WTC11 (cell line): ENCODE measurements around the gene NAV2. TPM values are rescaled to one million over a fixed set of nuclear protein-coding genes. Genes with fewer than 3 reads are reported as not detected.

Experiments
- ATAC-seq: fragments of 200-7000 bp; cut with Tn5 transposase; 2 replicates; pipeline ENCODE4 v1.10.0; 2021; ENCODE audit warnings: mild to moderate bottlenecking, moderate library complexity
- CTCF ChIA-PET: fragments of 300-600 bp; sonication (Branson Sonifier 250); formaldehyde crosslinking; loops from one replicate; lab custom pipeline; 2021; ENCODE audit warnings: antibody characterized with exemption; lab: Charles Lee
- POLR2A ChIA-PET: fragments of 350-600 bp; sonication (Branson Sonifier 250); formaldehyde crosslinking; loops from one replicate; lab custom pipeline; 2021; ENCODE audit warnings: antibody characterized with exemption; lab: Charles Lee
- DNase-seq: peaks from one replicate; pipeline ENCODE4 v3.0.0; 2021; ENCODE audit warnings: low spot score
- H3K27ac Mint-ChIP-seq: 2 replicates; pipeline ENCODE4 v1.8.0; 2021; ENCODE audit warnings: mixed read lengths
- H3K27me3 Mint-ChIP-seq: 2 replicates; pipeline ENCODE4 v1.8.0; 2021; ENCODE audit warnings: low read depth, mild to moderate bottlenecking, moderate library complexity, mixed read lengths
- H3K36me3 Mint-ChIP-seq: 2 replicates; pipeline ENCODE4 v1.8.0; 2021; ENCODE audit warnings: mixed read lengths
- H3K4me1 Mint-ChIP-seq: 2 replicates; pipeline ENCODE4 v1.8.0; 2022; ENCODE audit warnings: mixed read lengths
- H3K4me3 Mint-ChIP-seq: 2 replicates; pipeline ENCODE4 v1.8.0; 2021; ENCODE audit warnings: mild to moderate bottlenecking, moderate library complexity, mixed read lengths
- H3K9me3 Mint-ChIP-seq: 2 replicates; pipeline ENCODE4 v1.8.0; 2021; ENCODE audit warnings: mixed read lengths
- ATF1 ChIP-seq: sonication (generic); formaldehyde crosslinking; IDR thresholded peaks from 2 replicates; pipeline ENCODE4 v1.8.1; 2023; ENCODE audit warnings: mild to moderate bottlenecking, moderate library complexity, missing genetic modification reagents
- CREM ChIP-seq: sonication (generic); formaldehyde crosslinking; IDR thresholded peaks from 2 replicates; pipeline ENCODE4 v1.8.1; 2022; ENCODE audit warnings: mild to moderate bottlenecking, missing genetic modification reagents, moderate library complexity
- E2F4 ChIP-seq: sonication (generic); formaldehyde crosslinking; IDR thresholded peaks from 2 replicates; pipeline ENCODE4 v1.8.1; 2022; ENCODE audit warnings: low read depth, mild to moderate bottlenecking, moderate library complexity, missing genetic modification reagents, borderline replicate concordance
- E2F5 ChIP-seq: sonication (generic); formaldehyde crosslinking; IDR thresholded peaks from 2 replicates; pipeline ENCODE4 v1.8.1; 2022; ENCODE audit warnings: mild to moderate bottlenecking, moderate library complexity, missing genetic modification reagents
- ELF4 ChIP-seq: sonication (generic); formaldehyde crosslinking; IDR thresholded peaks from 2 replicates; pipeline ENCODE4 v1.8.1; 2022; ENCODE audit warnings: low read depth, mild to moderate bottlenecking, moderate library complexity, missing genetic modification reagents
- GABPB1 ChIP-seq: sonication (generic); formaldehyde crosslinking; IDR thresholded peaks from 2 replicates; pipeline ENCODE4 v1.8.1; 2023; ENCODE audit warnings: mild to moderate bottlenecking, missing genetic modification reagents
- HMGXB4 ChIP-seq: sonication (generic); formaldehyde crosslinking; IDR thresholded peaks from 2 replicates; pipeline ENCODE4 v1.8.1; 2023; ENCODE audit warnings: mild to moderate bottlenecking, moderate library complexity, missing genetic modification reagents
- JUN ChIP-seq: sonication (generic); formaldehyde crosslinking; IDR thresholded peaks from 2 replicates; pipeline ENCODE4 v1.8.0; 2023; ENCODE audit warnings: mild to moderate bottlenecking, missing genetic modification reagents
- NFATC4 ChIP-seq: fragments of 250-450 bp; sonication (Bioruptor Pico); IDR thresholded peaks from 2 replicates; pipeline ENCODE4 v1.9.0; 2021; ENCODE audit warnings: mild to moderate bottlenecking
- NR3C1 ChIP-seq: sonication (generic); formaldehyde crosslinking; conservative IDR thresholded peaks from 2 replicates; pipeline ENCODE4 v1.8.1; 2023; ENCODE audit warnings: low read depth, mild to moderate bottlenecking, missing genetic modification reagents
- OVOL2 ChIP-seq: fragments of 250-450 bp; sonication (Bioruptor Pico); IDR thresholded peaks from 2 replicates; pipeline ENCODE4 v1.9.0; 2021; ENCODE audit warnings: mild to moderate bottlenecking, borderline replicate concordance
- SOX15 ChIP-seq: fragments of 250-450 bp; sonication (Bioruptor Pico); IDR thresholded peaks from 2 replicates; pipeline ENCODE4 v1.9.0; 2021; ENCODE audit warnings: mild to moderate bottlenecking
- ZMAT4 ChIP-seq: fragments of 250-450 bp; sonication (Bioruptor Pico); IDR thresholded peaks from 2 replicates; pipeline ENCODE4 v1.9.0; 2021; ENCODE audit warnings: mild to moderate bottlenecking
- ZNF396 ChIP-seq: fragments of 250-450 bp; sonication (Bioruptor Pico); IDR thresholded peaks from 2 replicates; pipeline ENCODE4 v1.8.0; 2021; ENCODE audit warnings: mild to moderate bottlenecking, moderate library complexity, borderline replicate concordance
- total RNA-seq: library from RNA; stranded (reverse); gene quantifications from 3 replicates; pipeline ENCODE4 v1.2.3, GENCODE V29; 2021
- TF ChIP-seq, protein P1 (sequence below): fragments of 250-450 bp; sonication (Bioruptor Pico); conservative IDR thresholded peaks from 2 replicates; pipeline ENCODE4 v1.9.0; 2021; ENCODE audit warnings: mild to moderate bottlenecking
- TF ChIP-seq, protein P2 (sequence below): sonication (generic); formaldehyde crosslinking; IDR thresholded peaks from 2 replicates; pipeline ENCODE4 v1.8.0; 2022; ENCODE audit warnings: mild to moderate bottlenecking, missing genetic modification reagents
- TF ChIP-seq, protein P3 (sequence below): sonication (generic); formaldehyde crosslinking; IDR thresholded peaks from 2 replicates; pipeline ENCODE4 v1.8.1; 2022; ENCODE audit warnings: mild to moderate bottlenecking, missing genetic modification reagents, moderate library complexity, borderline replicate concordance
- TF ChIP-seq, protein P4 (sequence below): sonication (generic); formaldehyde crosslinking; IDR thresholded peaks from 2 replicates; pipeline ENCODE4 v1.8.0; 2022; ENCODE audit warnings: mild to moderate bottlenecking, missing genetic modification reagents
- TF ChIP-seq, protein P5 (sequence below): sonication (generic); formaldehyde crosslinking; conservative IDR thresholded peaks from 2 replicates; pipeline ENCODE4 v1.8.1; 2023; ENCODE audit warnings: mild to moderate bottlenecking, low read depth, missing genetic modification reagents, moderate library complexity

The NAV2 gene
- total RNA-seq, 1 experiment from 2014 or later, result 42.8 TPM

GRCh38 chr11:19892387-19892786, 179.8 kb downstream of the NAV2 start (continued):
- TF ChIP-seq, protein P1, sequence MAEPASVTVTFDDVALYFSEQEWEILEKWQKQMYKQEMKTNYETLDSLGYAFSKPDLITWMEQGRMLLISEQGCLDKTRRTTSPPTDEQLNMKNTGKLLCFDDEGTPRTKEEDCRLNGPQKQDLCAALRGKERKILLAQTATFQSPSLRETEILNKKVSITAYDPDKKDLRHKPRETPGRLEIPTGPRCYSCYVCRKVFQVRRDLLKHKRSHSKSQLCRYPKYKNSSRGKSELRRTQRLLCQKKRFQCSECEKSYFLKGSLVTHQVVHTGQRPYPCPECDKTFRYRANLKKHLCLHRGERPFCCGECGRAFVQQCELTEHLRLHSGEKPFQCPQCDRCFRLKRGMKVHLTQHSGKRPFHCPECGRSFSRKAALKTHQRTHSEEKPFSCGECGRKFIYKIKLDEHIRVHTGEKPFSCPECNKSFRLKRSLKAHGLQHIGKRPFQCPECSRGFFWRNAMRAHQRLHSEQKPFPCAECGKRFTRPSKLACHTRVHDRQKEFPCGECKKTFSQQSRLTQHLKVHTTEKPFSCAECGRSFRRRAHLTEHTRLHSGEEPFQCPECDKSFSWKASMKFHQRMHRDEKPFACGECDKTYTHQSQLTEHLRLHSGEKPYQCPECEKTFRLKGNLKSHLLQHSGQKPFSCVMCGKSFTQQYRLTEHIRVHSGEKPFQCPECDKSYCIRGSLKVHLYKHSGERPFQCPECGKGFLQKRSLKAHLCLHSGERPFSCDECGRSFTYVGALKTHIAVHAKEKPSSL (CRISPR knock-in tag), result no peak
- TF ChIP-seq, protein P2, sequence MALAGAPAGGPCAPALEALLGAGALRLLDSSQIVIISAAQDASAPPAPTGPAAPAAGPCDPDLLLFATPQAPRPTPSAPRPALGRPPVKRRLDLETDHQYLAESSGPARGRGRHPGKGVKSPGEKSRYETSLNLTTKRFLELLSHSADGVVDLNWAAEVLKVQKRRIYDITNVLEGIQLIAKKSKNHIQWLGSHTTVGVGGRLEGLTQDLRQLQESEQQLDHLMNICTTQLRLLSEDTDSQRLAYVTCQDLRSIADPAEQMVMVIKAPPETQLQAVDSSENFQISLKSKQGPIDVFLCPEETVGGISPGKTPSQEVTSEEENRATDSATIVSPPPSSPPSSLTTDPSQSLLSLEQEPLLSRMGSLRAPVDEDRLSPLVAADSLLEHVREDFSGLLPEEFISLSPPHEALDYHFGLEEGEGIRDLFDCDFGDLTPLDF (CRISPR knock-in tag), result no peak
- TF ChIP-seq, protein P3, sequence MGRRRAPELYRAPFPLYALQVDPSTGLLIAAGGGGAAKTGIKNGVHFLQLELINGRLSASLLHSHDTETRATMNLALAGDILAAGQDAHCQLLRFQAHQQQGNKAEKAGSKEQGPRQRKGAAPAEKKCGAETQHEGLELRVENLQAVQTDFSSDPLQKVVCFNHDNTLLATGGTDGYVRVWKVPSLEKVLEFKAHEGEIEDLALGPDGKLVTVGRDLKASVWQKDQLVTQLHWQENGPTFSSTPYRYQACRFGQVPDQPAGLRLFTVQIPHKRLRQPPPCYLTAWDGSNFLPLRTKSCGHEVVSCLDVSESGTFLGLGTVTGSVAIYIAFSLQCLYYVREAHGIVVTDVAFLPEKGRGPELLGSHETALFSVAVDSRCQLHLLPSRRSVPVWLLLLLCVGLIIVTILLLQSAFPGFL, result no peak
- TF ChIP-seq, protein P4, sequence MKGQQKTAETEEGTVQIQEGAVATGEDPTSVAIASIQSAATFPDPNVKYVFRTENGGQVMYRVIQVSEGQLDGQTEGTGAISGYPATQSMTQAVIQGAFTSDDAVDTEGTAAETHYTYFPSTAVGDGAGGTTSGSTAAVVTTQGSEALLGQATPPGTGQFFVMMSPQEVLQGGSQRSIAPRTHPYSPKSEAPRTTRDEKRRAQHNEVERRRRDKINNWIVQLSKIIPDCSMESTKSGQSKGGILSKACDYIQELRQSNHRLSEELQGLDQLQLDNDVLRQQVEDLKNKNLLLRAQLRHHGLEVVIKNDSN (CRISPR knock-in tag), result no peak
- TF ChIP-seq E2F4 (CRISPR knock-in tag) (no peak), ZNF396 (CRISPR knock-in tag) (no peak), JUN (no peak)

DNA sequence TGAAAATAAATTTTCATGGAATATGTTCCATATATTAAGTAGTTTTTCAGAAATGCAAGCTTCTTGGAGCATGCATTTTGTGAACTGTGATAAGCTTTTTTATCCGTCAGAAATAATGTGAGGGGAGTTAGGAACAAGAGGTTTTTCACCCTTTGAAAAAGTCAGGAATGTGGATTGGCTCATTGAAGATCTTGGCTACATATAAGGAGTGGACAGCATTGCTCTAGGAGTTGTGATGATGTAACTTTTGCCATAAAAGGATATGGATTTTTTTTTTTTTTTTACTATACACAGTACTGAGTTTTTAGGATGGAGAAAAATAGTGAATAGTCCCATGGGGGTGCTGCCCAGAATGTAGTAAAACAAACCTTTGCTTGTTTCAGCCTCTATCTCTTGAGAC, 180.2 kb downstream of the NAV2 start:
- POLR2A ChIA-PET, result no interaction called here
- no peak for DNase-seq
- H3K4me3 Mint-ChIP-seq, result no peak overlapping the region
- peaks cover 26% of the 10 kb centered on the region for H3K4me1 Mint-ChIP-seq
- peaks cover 4% of the 10 kb centered on the region for H3K9me3 Mint-ChIP-seq
- no peak overlapping the region for H3K27ac Mint-ChIP-seq
- CTCF ChIA-PET, result no interaction called here
- H3K27me3 Mint-ChIP-seq, result no peaks in the 10 kb centered on the region
- H3K36me3 Mint-ChIP-seq, result peaks cover 30% of the 10 kb centered on the region
- ATAC-seq, result no peak
- no peak for TF ChIP-seq E2F4 (CRISPR knock-in tag)
- no peak for TF ChIP-seq NFATC4 (CRISPR knock-in tag)
- TF ChIP-seq JUN, result no peak
- TF ChIP-seq ELF4 (CRISPR knock-in tag), result no peak
- no peak for TF ChIP-seq ATF1
- TF ChIP-seq, protein P1 (CRISPR knock-in tag), result no peak
- no peak for TF ChIP-seq SOX15 (CRISPR knock-in tag)
- TF ChIP-seq HMGXB4 (CRISPR knock-in tag), result no peak
- TF ChIP-seq NR3C1 (CRISPR knock-in tag), result no peak
- no peak for TF ChIP-seq GABPB1 (CRISPR knock-in tag)
- TF ChIP-seq, protein P5, sequence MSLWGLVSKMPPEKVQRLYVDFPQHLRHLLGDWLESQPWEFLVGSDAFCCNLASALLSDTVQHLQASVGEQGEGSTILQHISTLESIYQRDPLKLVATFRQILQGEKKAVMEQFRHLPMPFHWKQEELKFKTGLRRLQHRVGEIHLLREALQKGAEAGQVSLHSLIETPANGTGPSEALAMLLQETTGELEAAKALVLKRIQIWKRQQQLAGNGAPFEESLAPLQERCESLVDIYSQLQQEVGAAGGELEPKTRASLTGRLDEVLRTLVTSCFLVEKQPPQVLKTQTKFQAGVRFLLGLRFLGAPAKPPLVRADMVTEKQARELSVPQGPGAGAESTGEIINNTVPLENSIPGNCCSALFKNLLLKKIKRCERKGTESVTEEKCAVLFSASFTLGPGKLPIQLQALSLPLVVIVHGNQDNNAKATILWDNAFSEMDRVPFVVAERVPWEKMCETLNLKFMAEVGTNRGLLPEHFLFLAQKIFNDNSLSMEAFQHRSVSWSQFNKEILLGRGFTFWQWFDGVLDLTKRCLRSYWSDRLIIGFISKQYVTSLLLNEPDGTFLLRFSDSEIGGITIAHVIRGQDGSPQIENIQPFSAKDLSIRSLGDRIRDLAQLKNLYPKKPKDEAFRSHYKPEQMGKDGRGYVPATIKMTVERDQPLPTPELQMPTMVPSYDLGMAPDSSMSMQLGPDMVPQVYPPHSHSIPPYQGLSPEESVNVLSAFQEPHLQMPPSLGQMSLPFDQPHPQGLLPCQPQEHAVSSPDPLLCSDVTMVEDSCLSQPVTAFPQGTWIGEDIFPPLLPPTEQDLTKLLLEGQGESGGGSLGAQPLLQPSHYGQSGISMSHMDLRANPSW (CRISPR knock-in tag), result no peak
- TF ChIP-seq OVOL2 (CRISPR knock-in tag), result no peak
- no peak for TF ChIP-seq CREM (CRISPR knock-in tag)
- TF ChIP-seq ZMAT4 (CRISPR knock-in tag), result no peak
- no peak for TF ChIP-seq E2F5
